NCI-H2081 (cell line): ENCODE data around the gene PMEL.
"Not testable (repeated sequence)": the region's sequence is repeated elsewhere in the genome, so short reads cannot be mapped to it uniquely, and the experiment has no call there.

Experiments
- DNase-seq, 2 experiments: peaks; one replicate each; lab custom pipeline; 2025; lab: John Stamatoyannopoulos, UW

Gene PMEL

DNA sequence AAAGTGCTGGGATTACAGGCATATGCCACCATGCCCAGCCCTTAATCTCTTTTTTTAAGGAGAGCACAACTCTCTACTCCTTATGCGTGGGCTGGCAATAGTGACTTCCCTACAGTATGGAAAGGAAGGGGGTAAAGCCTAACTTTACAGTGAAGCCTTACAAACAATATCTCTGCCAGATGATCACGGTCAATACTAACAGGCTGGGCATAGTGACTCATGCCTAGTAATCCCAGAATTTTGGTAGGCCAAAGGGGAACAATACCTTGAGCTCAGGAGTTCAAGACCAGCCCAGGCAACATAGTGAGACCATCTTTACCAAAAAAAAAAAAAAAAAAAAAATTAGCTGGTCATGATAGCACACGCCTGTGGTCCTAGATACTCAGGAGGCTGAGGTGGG lies 43.7 kb downstream of the PMEL start:
- DNase-seq: no peak

DNA sequence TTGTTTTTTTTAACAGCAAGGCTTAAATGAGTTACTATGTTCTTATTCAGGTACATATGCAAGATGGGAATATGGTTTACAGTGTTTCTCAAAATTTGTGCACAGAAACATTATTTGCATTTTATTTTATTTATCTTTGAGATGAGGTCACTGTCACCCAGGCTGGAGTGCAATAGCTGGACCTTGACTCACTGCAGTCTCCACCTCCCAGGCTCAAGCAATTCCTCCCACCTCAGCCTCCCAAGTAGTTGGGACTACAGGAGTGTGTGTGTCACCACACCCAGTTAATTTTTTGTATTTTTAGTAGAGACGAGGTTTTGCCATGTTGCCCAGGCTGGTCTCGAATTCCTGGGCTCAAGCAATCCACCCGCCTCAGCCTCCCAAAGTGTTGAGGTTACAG lies 46.8 kb downstream of the PMEL start:
- DNase-seq: not testable (repeated sequence)

DNA sequence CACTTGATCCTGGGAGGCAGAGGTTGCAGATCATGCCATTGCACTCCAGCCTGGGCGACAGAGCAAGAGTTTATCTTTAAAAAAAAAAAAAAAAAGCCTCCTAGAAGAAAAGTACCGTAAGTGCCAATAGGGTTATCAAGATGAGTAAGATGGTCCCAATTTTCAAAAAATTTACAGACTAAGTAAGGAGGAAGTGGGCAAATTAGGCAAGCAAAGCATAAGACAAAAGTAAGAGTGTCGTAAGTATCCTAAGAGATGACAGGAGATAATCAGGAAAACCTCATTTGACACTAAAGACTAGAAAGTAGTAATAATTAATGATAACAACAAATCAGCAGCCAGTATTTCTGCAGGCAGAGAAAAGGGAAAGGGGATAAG lies 50.4 kb downstream of the PMEL start:
- DNase-seq: no peak

DNA sequence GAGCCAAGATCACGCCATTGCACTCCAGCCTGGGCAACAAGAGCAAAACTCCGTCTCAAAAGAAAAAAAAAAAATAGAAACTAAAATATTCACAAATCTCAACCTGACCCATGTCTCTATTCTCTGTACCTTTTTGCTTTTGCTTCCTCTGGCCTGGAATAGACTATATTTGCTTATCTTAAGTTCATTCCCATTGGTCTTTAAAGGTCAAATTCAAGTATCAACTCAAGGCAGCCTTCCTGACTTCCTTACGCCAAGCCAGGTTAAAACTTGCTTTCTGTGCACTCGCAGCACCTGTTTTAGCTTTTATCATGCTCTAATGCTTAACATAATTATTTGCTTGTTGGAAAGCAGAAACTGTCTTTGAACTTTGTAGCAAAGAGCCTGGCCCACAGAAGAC lies 52.9 kb downstream of the PMEL start:
- DNase-seq: no peak

DNA sequence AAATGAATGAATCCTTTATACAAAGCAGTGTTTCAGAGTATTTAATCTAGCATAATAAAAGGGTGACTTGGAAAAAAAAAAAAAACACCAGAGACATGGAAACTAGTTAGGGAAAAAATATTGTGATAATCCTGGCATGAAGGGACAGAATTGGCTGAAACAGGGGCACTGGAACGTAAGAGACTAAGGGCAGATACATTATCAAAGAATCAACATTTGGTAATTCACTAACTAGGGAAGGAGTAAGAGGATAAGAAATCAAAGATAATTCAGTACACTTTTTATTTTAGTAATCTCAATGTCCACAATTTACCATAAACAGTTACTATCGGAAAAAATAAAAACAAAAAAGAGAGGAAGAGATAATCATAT lies 56.3 kb downstream of the PMEL start:
- no peak for DNase-seq

DNA sequence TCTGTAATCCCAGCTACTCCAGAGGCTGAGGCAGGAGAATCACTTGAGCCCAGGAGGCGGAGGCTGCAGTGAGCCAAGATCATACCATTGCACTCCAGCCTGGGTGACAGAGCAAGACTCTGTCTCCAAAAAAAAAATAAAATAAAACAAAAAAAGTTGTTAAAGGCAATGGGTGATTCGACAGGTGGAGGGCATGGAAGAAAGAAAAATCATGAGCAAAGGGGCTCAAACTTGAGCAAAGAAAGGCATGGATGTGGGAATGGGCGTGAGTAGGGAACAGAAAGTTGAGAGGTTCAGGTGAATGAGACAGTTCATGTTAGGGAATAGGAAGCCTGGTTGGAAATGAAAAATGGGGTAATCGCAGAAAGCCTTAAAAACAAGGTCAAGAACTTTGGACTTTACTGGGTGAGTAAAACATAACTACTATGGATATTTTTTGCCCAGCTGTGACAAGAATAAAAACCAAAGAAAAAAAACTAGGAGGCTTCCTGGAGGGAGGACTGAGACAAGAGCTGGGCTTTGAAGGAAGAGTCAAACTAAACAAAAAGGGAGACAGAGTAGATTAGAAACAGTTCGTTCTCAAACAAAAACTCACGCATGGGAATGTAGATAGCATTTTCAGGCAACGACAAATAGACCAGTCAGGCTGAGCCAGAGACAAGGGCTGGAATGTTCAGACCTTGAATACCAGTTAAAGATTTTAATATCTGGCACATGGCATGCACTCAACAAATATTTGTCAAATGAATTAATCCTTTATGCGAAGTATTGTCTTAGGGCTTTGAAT lies 56.9 kb downstream of the PMEL start:
- no peak for DNase-seq

DNA sequence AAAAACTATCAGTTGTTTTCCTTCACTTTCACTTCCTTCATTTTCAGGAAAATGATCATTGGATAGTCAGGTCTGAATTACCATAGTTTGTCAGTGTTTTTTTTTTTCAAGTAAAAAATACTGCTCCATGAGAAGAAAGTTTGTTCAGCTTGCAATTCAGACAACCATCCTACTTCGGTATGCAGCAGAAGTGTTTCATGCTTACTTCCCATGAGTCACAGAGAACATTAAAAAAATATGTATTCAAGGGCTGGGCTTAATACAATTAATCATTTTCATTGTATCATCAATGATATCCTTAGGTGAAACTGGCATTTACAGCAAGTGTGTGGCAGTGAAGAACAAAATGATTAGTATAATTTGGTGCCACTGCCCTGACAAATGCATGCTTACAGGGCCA lies 59.8 kb downstream of the PMEL start:
- DNase-seq: no peak
